Middle frontal gyrus (tissue), 1 donor: ENCODE results near the gene HLTF.
A peak's percentile ranks its signal among the peaks of the same experiment; 100 is the strongest.
"Not testable (repeated sequence)": the region's sequence is repeated elsewhere in the genome, so short reads cannot be mapped to it uniquely, and the experiment has no call there.

Source experiments
- DNase-seq: peaks from one replicate; pipeline ENCODE4 v3.0.0-alpha.2; 2015; ENCODE audit warnings: low spot score; ENCODE audit errors: extremely low spot score

Gene HLTF, protein sequence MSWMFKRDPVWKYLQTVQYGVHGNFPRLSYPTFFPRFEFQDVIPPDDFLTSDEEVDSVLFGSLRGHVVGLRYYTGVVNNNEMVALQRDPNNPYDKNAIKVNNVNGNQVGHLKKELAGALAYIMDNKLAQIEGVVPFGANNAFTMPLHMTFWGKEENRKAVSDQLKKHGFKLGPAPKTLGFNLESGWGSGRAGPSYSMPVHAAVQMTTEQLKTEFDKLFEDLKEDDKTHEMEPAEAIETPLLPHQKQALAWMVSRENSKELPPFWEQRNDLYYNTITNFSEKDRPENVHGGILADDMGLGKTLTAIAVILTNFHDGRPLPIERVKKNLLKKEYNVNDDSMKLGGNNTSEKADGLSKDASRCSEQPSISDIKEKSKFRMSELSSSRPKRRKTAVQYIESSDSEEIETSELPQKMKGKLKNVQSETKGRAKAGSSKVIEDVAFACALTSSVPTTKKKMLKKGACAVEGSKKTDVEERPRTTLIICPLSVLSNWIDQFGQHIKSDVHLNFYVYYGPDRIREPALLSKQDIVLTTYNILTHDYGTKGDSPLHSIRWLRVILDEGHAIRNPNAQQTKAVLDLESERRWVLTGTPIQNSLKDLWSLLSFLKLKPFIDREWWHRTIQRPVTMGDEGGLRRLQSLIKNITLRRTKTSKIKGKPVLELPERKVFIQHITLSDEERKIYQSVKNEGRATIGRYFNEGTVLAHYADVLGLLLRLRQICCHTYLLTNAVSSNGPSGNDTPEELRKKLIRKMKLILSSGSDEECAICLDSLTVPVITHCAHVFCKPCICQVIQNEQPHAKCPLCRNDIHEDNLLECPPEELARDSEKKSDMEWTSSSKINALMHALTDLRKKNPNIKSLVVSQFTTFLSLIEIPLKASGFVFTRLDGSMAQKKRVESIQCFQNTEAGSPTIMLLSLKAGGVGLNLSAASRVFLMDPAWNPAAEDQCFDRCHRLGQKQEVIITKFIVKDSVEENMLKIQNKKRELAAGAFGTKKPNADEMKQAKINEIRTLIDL

DNA sequence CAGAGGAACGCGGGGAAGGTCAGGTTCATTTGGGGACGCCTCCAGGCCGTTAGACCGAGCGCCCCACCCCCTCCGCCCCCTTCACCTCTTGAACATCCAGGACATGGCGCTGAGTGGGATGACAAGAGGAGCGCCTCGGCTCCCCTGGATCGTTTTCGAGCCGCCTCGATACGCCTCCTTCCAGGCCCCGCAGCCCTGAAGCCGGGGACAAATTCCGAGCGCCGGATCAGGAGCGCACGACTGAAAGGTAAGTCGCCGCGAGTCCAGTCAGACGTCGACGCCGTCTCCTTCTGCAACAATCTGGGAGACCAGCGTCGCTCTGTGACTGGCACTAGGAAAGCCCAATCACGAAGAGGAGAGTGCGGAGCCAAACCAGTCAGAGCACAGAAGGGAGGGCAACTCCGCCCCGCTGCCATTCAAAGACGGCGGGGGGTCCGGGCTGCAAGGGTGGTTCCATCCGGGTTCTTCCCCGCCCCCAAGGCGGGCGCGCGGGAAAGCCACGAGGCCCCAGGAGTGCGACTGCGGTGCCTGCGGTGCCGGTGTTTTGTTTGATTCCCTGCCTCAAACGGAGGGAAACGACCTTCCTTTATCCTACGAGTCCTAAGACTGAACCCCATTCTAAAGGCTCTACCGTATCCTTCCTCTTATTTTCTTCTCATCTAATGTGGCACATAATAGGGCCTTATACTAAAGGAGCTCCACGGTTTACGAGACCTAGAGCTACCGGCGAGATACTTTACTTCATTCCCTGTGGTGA lies at the start of gene HLTF:
HLTF (minus strand) TSS at position 302 of the 757 bp plus-strand sequence; CDS start at position 105, 197 bp downstream.
- peak; percentile 96 for DNase-seq

DNA sequence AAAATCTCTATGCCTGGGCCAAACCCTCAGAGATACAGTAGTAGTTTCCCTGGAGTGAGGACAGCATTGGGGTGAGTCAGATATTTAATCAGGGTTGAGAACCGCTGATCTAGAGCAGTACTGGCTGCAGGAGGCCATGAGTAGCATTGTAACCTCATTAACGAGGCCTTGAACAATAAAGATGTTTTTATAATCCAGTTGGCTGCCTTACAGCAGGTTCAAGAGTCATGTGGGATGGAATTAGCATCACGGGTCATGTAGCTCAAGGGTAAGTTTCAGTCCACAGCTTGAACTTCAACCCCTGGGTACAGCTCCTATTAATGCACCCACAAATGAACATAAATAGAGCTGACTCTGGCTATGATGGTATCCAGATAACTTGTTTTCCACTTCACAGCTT lies 48.2 kb upstream of the HLTF start:
- DNase-seq, result no peak

DNA sequence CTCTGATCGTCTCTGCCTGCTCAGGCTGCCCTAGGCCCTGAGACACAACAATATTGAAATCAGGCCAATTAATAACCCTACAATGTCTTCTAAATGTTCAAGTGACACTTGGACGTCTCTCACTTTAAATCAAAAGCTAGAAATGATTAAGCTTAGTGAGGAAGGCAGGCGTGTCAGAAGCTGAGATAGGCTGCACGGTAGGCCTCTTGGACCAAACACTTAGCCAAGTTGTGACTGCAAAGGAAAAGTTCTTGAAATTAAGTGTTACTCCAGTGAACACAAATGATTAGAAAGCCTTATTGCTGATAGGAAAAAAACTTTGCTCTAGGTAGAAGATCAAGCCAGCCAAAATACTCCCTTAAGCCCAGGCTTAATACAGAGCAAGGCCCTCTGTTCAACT lies 45.3 kb upstream of the HLTF start:
- no peak for DNase-seq

DNA sequence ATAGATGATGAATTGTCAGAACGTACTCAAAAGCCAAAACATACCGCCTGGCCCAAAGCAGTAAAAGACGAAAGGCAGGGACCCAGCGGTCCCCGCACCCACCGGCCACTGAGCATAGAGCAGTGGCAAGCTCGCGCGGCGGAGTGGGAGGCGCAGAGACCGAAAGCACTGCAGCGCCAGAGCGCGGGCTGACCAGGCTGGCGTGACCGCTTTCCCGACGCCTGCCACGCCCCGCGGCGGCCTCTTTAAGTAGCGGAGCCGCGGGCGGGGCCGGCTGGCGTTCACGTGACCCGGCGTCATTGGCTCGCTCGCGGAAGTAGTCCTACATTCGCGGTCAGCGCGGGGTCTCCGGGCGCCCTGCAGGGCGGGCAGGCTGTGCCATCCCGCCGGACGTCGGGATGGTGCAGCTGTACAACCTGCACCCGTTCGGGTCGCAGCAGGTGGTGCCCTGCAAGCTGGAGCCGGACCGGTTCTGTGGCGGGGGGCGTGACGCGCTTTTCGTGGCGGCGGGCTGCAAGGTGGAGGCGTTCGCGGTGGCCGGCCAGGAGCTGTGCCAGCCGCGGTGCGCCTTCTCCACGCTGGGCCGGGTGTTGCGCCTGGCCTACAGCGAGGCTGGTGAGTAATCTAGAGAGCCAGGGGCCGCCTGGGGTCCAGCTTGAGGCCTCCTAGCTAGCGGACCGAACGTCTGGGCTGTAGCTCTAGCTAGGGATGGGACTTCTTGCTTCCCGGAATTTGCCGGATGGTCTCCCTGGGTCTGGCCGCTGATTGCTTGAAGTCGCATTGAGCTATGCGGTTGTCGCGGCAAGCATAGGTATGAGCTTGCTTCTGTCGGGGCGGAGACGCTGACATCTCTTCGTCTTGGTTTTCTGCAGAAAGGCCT lies 43.2 kb upstream of the HLTF start, which contains the start of gene HPS3:
HPS3 (plus strand) TSS at position 313 of the 880 bp plus-strand sequence; CDS start at position 399, 86 bp downstream.
- DNase-seq, result peak; percentile 76

DNA sequence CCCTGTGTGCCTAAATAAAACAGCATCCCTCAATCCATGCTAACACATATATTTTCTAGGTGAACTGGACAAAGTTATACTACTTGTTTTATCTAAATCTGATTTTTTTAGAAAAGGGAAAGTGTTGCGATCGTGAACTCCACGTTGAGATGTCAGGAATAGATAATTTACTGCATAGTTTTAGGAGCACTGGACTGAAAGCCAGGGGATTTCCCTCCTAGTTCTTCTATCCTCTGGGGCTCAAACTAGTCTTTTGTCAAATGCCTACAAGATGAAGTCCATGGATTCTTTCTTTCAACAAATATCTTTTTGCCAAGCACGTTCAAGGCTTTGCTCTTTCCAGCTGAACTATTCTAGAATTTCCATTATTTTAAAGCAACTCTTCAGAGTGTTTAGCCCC lies 42.5 kb upstream of the HLTF start:
- DNase-seq, result no peak

DNA sequence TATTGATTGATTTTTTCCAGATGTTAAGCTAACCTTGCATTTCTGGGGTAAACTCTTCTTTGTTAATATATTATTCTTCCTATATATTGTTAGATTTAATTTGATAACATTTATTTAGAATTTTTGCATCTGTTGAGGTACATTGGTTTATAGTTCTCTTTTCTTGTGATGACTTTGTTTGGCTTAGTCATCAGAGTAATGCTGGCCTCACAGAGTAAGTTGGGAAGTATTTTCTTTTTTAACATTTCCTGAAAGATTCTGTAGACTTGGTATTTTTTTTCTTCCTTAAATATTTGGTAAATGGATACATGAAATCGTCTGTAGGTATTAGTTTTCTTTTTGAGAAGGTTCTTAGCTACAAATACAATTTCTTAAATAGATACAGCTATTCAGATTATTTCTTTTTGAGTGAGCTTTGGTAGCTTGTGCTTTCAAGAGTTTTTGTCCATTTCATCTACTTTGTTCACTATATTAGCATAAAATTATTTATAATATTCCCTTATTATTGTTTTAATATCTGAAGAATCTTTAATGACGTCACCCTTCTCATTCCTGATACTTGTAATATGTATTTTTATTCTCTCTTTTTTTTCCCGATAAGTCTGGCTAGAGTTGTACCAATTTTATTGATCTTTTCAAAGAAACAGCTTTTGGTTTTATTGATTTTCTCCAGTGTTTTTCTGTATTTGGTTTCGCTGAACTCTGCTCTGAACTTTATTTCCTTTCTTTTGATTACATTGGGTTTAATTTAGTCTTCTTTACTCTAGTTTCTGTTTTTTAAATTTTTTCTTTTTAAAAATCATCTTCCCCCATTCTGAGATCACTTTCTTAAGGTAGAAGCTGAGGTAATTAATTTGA lies 36.6 kb upstream of the HLTF start:
- no peak for DNase-seq

DNA sequence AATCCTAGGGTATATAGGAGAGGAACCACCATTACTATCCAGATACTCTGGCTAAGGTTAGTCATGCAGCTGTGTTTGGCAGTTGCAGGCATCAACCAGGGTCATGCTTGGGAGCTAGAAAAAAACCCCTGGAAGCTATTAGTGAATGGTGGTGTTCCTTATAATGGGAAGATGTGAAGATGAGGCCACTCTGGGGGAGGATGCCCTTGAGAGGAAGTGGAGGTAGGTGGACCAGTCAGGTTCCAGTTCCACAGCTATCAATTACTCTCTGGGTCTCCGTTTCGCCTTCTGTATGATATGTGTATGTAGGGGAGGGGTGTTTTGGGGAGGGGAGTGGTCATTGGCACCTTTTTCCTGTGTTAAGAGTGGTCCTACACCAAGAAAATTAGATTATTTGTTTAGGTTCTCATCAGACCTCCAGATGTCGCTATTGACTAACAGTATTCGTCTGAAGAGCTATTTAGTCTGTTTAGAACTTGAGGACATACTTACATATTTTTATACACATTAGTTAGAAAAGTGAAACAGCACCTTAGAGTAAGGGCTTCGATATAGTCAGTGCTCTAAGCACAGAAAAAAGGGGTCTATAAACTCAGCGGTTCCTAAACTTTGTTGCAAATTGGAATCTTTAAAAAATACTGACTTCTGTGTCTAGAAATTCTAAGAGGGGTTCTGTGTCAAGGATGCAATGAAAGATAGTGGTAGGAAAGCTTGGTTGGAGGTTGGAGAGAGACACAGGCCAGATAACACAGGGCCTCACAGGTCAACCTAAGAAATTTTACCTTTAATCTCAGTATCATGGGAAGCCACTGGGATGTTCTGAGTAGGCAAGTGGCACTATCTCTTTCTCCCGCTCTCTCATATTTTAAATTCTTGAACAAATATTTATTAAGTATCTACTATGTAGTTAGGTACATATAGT lies 34.0 kb upstream of the HLTF start:
- no peak for DNase-seq

DNA sequence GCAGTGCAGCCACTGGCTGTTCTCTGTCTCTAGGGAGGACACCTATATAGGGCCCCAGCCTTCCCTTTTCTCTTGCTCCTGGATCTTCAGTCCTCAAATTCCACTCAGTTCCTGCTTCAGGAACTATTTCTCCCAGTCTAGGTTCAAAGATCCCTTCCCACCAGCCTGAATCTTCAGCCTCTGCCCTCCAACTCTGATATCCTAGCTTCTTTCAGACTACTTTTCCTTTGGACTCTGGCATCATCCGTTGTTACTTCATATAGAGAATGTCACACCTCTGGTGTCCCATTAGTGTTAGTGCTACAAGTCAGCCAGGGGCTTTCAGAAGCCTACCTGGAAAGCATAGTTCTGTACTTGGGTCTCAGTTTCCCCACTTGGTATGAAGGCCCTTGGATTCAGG lies 33.1 kb upstream of the HLTF start:
- DNase-seq, result no peak

DNA sequence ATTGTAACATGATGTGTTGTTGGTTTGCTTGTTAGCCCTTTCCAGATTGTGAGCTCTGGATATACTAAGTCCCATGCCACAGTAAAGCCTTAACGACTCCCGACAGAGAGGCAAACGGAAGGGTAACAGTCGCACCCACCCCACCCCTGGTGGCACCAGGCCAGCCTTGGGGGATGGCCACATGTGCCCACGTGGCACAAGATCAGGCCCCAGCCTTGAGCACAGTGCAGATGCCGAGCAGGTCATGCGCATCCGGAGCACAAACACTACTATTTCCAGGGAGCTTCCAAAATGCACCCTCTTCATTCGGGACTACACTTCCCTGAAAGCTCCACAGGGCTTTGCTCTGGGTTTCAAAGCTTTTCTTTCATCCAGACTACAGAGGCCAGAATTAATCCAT lies 32.4 kb upstream of the HLTF start:
- no peak for DNase-seq

DNA sequence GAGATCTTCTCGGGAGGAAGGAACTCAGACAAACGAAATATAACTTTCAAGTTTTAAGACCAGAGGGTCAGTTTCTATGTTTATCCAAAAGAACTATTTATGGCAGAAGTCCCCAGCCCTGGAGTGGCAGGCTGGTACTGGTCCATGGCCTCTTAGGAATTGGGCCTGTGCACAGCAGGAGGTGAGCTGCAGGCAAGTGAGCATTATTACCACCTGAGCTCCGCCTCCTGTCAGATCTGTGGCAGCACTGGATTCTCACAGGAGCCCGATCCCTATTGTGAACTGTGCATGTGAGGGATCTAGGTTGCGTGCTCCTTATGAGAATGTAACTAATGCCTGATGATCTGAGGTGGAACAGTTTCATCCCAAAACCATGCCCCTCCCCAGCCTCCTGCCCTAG lies 28.8 kb upstream of the HLTF start:
- DNase-seq, result no peak

DNA sequence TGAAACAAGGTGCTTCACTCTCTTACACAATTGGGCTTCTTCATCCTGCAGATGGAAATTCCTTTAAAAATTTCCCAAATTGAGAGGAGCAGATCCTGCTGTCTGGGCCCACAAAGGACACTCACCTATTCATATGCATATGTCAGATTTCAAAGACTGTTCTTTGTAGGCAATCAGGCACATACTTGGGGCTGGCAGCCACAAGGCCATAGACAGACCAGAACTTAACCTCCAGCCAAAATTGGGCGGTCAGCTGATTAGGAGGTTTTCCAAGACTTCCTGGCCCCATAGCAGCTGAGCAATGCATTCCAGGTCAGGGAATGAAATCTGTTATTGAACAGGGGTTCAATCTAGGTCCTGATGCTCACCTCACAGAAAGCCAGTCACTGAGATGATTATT lies 28.1 kb upstream of the HLTF start:
- no peak for DNase-seq

DNA sequence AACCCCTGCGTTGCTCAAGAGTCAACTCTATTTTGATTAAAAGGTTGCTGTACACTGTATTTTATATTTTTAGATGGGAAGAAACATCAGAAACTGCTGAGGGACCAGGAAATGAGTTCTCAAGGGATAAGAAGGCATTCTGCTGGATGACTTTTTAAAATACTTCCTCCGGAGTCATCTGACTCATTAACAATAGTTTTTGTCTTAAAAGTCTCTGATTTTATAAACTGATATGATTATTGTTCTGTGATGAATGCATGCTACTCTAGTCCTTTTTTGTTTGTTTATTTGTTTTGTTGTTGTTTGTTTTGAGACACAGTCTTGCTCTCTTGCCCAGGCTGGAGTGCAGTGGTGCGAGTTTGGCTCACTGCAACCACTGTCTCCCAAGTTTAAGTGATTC lies 18.2 kb upstream of the HLTF start:
- DNase-seq, result no peak

DNA sequence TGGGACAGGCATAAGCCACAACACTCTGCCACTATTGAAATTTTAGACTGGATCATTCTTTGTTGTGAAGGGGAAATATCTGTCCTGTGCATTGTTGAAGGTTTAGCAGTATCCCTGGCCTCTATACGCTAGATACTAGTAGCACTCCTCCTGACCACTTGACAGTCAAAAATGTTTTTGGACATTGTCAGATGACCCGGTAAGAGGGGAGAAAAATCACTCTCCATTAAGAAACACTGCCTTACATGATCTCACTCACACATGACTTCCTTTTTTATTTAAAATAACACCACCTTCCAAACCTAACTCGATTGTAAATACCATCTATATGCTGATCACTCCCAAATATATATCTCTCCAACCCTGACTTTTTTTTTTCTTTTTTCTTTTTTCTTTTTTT lies 15.3 kb upstream of the HLTF start:
- DNase-seq, result no peak

DNA sequence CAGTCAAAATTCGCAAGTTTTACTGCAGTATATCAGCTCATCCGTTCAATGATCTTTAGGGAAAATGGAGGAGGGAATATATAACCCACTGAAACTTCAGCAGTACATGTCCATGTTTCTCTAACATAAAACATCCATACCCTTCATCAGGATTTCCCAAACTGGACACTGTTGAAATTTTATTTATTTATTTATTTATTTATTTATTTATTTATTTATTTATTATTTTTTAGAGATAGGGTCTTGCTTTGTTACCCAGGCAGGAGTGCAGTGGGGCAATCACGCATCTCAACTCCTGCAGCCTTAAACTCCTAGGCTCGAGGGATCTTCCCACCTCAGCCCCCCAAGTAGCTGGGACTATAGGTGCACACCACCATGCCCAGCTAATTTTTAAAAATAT lies 14.8 kb upstream of the HLTF start:
- no peak for DNase-seq

DNA sequence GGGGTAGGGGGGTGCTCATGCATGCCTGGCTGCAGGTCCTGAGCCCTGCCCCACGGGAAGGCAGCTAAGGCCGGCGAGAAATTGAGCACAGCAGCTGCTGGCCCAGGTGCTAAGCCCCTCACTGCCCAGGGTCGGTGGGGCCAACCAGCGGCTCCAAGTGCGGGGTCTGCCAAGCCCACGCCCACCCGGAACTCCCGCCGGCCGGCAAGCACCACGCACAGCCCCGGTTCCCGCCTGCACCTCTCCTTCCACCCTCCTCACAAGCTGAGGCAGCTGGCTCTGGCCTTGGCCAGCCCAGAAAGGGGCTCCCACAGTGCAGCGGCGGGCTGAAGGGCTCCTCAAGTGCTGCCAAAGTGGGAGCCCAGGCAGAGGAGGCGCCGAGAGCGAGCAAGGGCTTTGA lies 11.7 kb upstream of the HLTF start:
- not testable (repeated sequence) for DNase-seq

DNA sequence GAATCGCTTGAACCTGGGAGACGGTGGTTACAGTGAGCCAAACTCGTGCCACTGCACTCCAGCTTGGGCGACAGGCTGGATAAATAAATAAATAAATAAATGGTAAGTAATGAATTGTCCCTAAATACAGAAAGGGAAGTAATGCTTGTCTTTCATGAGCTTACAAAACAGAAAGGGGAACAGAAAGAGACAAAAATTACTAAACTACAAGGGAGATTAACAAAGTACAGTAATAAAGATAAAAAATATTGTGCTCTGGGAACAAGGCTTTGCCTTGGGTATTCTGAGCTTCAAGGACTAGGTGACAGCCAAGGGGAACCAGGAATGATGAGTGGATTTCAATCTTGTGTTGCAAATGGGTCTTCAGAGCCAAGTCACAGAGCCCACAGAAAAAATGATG lies 9.2 kb upstream of the HLTF start:
- DNase-seq, result no peak

DNA sequence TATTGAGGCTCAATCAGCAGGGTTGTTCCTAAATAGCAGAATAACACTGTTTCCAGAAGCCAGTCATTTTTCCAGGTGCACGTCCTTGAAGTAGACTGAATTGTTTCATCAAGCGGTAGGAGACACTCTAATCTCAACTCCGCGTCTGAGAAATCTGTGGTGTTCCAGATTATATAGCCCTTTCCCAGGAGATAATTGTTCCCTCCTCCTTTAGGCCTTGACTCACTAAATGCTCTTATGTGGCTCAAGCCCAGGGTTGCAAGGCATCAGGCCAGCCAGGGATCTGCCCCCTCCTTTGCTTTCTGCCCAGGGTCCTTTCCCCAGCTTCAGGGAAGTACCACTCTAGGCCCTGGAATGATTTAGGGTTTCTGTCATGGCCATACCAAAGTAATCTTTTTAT lies 5.7 kb upstream of the HLTF start:
- DNase-seq, result no peak

DNA sequence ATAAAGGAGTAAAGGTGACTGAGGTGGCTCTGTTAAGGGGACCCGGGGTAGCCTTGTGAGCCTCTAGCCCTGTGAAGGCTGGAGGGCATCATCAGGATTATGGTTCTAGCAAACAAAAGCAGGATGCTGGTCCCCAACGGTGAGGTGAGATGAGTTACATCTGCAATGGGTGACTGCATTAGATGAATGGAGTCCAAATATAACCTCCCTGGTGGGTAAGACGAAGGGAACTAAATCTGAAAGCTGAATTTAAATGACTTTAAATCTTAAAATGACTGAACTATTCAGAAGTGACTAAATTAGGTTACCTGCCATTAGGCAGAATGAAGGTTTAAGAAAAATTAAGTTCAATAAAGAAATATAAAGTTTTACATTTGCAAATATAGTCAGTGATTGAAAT lies 4.6 kb upstream of the HLTF start:
- no peak for DNase-seq
